H1 (cell line): Measurements from ENCODE around the gene DAW1. TPM values are rescaled to one million over a fixed set of nuclear protein-coding genes. Genes with fewer than 3 reads are reported as not detected.

Experiments
- CTCF ChIA-PET: fragments of 300-600 bp; sonication (Branson Sonifier 250); formaldehyde crosslinking; loops from one replicate; lab custom pipeline; 2021; ENCODE audit not compliant: partially characterized antibody; lab: Charles Lee
- POLR2A ChIA-PET: fragments of 300-600 bp; sonication (Branson Sonifier 250); formaldehyde crosslinking; loops from one replicate; lab custom pipeline; 2021; ENCODE audit warnings: inconsistent platforms; ENCODE audit not compliant: partially characterized antibody; lab: Charles Lee
- DNase-seq, 2 experiments: peaks; one replicate each; pipeline versions ENCODE4 v3.0.0 to v3.0.0-alpha.2; 2010 to 2022; ENCODE audit warnings: low spot score in 2 of 2, low read depth in 1 of 2, mixed read lengths in 1 of 2
- FAIRE-seq: peaks from 2 replicates; lab custom pipeline; 2011; peaks lifted over from hg19 to GRCh38; lab: Jason Lieb, UNC
- H2AFZ ChIP-seq: 2 replicates; pipeline ENCODE4 v1.8.1; 2012; ENCODE audit warnings: low read length, inconsistent platforms
- H2AK5ac ChIP-seq: 2 replicates; pipeline ENCODE4 v1.6.1; 2013; ENCODE audit warnings: low read depth, low read length
- H2BK120ac ChIP-seq: replicated peaks from 2 replicates; pipeline ENCODE3; 2013; ENCODE audit warnings: low read depth, low read length, inconsistent platforms
- H2BK12ac ChIP-seq: 2 replicates; pipeline ENCODE4 v1.6.1; 2013; ENCODE audit warnings: low read depth, low read length
- H2BK15ac ChIP-seq: 2 replicates; pipeline ENCODE4 v1.6.1; 2013; ENCODE audit warnings: low read length
- H2BK20ac ChIP-seq: 2 replicates; pipeline ENCODE4 v1.6.1; 2013; ENCODE audit warnings: low read length
- H2BK5ac ChIP-seq: 2 replicates; pipeline ENCODE4 v1.6.1; 2013; ENCODE audit warnings: low read depth, low read length
- H3K14ac ChIP-seq: 2 replicates; pipeline ENCODE4 v1.6.1; 2013; ENCODE audit warnings: inconsistent platforms; ENCODE audit not compliant: insufficient read length
- H3K18ac ChIP-seq: 2 replicates; pipeline ENCODE4 v1.6.1; 2013; ENCODE audit warnings: low read length; ENCODE audit errors: extremely low read depth
- H3K23ac ChIP-seq: 2 replicates; pipeline ENCODE4 v1.6.1; 2013; ENCODE audit warnings: inconsistent platforms; ENCODE audit not compliant: insufficient read length
- H3K23me2 ChIP-seq: 2 replicates; pipeline ENCODE4 v1.6.1; 2013; ENCODE audit warnings: low read depth, low read length
- H3K27ac ChIP-seq: 2 replicates; pipeline ENCODE4 v1.6.1; 2011; ENCODE audit warnings: low read depth, low read length, inconsistent platforms
- H3K27me3 ChIP-seq, 4 experiments: replicated peaks in 1 of 4; 1 replicate in 1 of 4; 2 replicates in 3 of 4; pipeline versions ENCODE4 v1.6.1 to v1.8.1; 2011 to 2013; ENCODE audit warnings: low read length in 3 of 4, mild to moderate bottlenecking in 3 of 4, inconsistent platforms in 2 of 4, mixed read lengths in 2 of 4, moderate library complexity in 1 of 4; ENCODE audit not compliant: control insufficient read depth in 3 of 4, insufficient read depth in 3 of 4; ENCODE audit errors: extremely low read depth in 1 of 4
- H3K36me3 ChIP-seq, 4 experiments: 2 replicates each; pipeline versions ENCODE4 v1.6.1 to v1.8.1; 2011 to 2013; ENCODE audit warnings: mild to moderate bottlenecking in 4 of 4, low read length in 3 of 4, moderate library complexity in 2 of 4, control low read depth in 1 of 4, inconsistent platforms in 1 of 4; ENCODE audit not compliant: insufficient read depth in 4 of 4, control insufficient read depth in 2 of 4
- H3K4ac ChIP-seq: replicated peaks from 2 replicates; pipeline ENCODE3; 2013; ENCODE audit warnings: low read length, low read depth, mixed read lengths, inconsistent platforms; ENCODE audit not compliant: insufficient read length
- H3K4me1 ChIP-seq, 4 experiments: replicated peaks in 1 of 4; 1 replicate in 1 of 4; 2 replicates in 3 of 4; pipeline versions ENCODE4 v1.6.1 to v1.8.1; 2011 to 2013; ENCODE audit warnings: low read length in 3 of 4, inconsistent platforms in 2 of 4, mixed read lengths in 1 of 4; ENCODE audit not compliant: insufficient read depth in 4 of 4, control insufficient read depth in 3 of 4
- H3K4me2 ChIP-seq, 2 experiments: 2 replicates each; pipeline versions ENCODE4 v1.6.1 to v1.8.1; 2011 to 2013; ENCODE audit warnings: low read depth in 2 of 2, low read length in 2 of 2, control low read depth in 1 of 2, inconsistent platforms in 1 of 2, mild to moderate bottlenecking in 1 of 2; ENCODE audit not compliant: insufficient read depth in 1 of 2
- H3K4me3 ChIP-seq, 4 experiments: fragments of 200-600, 300-600 bp in 1 of 4; sonication (generic), shearing (Covaris generic), sonication (Bioruptor Twin) in 1 of 4; 2 replicates each; pipeline versions ENCODE4 v1.5.1 to v1.8.1; 2011 to 2016; ENCODE audit warnings: low read length in 4 of 4, low read depth in 3 of 4, control low read depth in 2 of 4, inconsistent platforms in 2 of 4, mild to moderate bottlenecking in 2 of 4, mixed read lengths in 1 of 4, moderate library complexity in 1 of 4; ENCODE audit not compliant: insufficient read depth in 2 of 4; ENCODE audit errors: extremely low read depth in 1 of 4
- H3K56ac ChIP-seq: replicated peaks from 2 replicates; pipeline ENCODE3; 2013; ENCODE audit warnings: low read depth, mild to moderate bottlenecking, mixed read lengths, low read length, inconsistent platforms; ENCODE audit not compliant: insufficient read length
- H3K79me1 ChIP-seq: 2 replicates; pipeline ENCODE4 v1.6.1; 2013; ENCODE audit warnings: low read depth, low read length, control low read depth
- H3K79me2 ChIP-seq, 2 experiments: 2 replicates each; pipeline versions ENCODE4 v1.6.1 to v1.8.1; 2012 to 2013; ENCODE audit warnings: low read length in 2 of 2, mild to moderate bottlenecking in 2 of 2, inconsistent platforms in 1 of 2; ENCODE audit not compliant: insufficient read depth in 2 of 2, control insufficient read depth in 1 of 2
- H3K9ac ChIP-seq, 4 experiments: replicated peaks in 1 of 4; 1 replicate in 1 of 4; 2 replicates in 3 of 4; pipeline versions ENCODE4 v1.6.1 to v1.8.1; 2011 to 2013; ENCODE audit warnings: low read depth in 3 of 4, low read length in 3 of 4, control low read depth in 2 of 4, mild to moderate bottlenecking in 2 of 4, moderate library complexity in 2 of 4, inconsistent platforms in 1 of 4; ENCODE audit errors: extremely low read depth in 1 of 4
- H3K9me3 ChIP-seq, 2 experiments: 2 replicates each; pipeline versions ENCODE4 v1.6.1 to v1.8.1; 2012 to 2013; ENCODE audit warnings: mild to moderate bottlenecking in 2 of 2, moderate library complexity in 2 of 2, control low read depth in 1 of 2, inconsistent platforms in 1 of 2, low read depth in 1 of 2, low read length in 1 of 2, mixed read lengths in 1 of 2; ENCODE audit not compliant: insufficient read depth in 2 of 2
- H4K20me1 ChIP-seq, 2 experiments: replicated peaks in 1 of 2; 2 replicates each; pipeline versions ENCODE3 to v1.8.1; 2011 to 2013; ENCODE audit warnings: inconsistent platforms in 2 of 2, low read length in 2 of 2, mild to moderate bottlenecking in 1 of 2; ENCODE audit not compliant: insufficient read depth in 2 of 2, control insufficient read depth in 1 of 2
- H4K5ac ChIP-seq: 2 replicates; pipeline ENCODE4 v1.6.1; 2013; ENCODE audit warnings: low read length, low read depth, mixed read lengths, inconsistent platforms; ENCODE audit not compliant: insufficient read length
- H4K8ac ChIP-seq: 2 replicates; pipeline ENCODE4 v1.8.0; 2013; ENCODE audit warnings: mild to moderate bottlenecking, moderate library complexity, low read length, inconsistent platforms; ENCODE audit not compliant: insufficient read depth; ENCODE audit errors: extremely low read depth
- H4K91ac ChIP-seq: replicated peaks from 2 replicates; pipeline ENCODE3; 2013; ENCODE audit warnings: low read length, mixed read lengths, inconsistent platforms; ENCODE audit not compliant: insufficient read length
- CREB1 ChIP-seq: IDR thresholded peaks from 2 replicates; pipeline ENCODE4 v1.6.1; 2012; ENCODE audit warnings: inconsistent platforms
- FOSL1 ChIP-seq: IDR thresholded peaks from 2 replicates; pipeline ENCODE4 v1.6.1; 2011; ENCODE audit warnings: mild to moderate bottlenecking, low read depth, low read length, moderate library complexity; ENCODE audit not compliant: insufficient read depth
- NRF1 ChIP-seq: IDR thresholded peaks from 2 replicates; pipeline ENCODE4 v1.6.1; 2011; ENCODE audit warnings: mild to moderate bottlenecking, low read depth, low read length, improper control_type of control experiment
- POU5F1 ChIP-seq: IDR thresholded peaks from 2 replicates; pipeline ENCODE4 v1.6.1; 2011; ENCODE audit warnings: low read depth, mild to moderate bottlenecking, low read length, moderate library complexity
- SIRT6 ChIP-seq: IDR thresholded peaks from one replicate; pipeline ENCODE4 v1.7.1; 2012; ENCODE audit warnings: low read length, inconsistent platforms
- SRF ChIP-seq: IDR thresholded peaks from 2 replicates; pipeline ENCODE4 v1.6.1; 2011; ENCODE audit warnings: mild to moderate bottlenecking, low read depth, low read length, moderate library complexity
- TAF7 ChIP-seq: optimal IDR thresholded peaks from 2 replicates; pipeline ENCODE3; 2011; ENCODE audit warnings: low read depth, mild to moderate bottlenecking, inconsistent platforms, low read length, moderate library complexity, borderline replicate concordance
- TEAD4 ChIP-seq: IDR thresholded peaks from 2 replicates; pipeline ENCODE4 v1.6.1; 2012; ENCODE audit warnings: low read depth, low read length, inconsistent platforms, mixed read lengths
- WGBS, 2 experiments: shearing (Covaris generic) in 1 of 2; methylation state at CpG; one replicate each; pipeline versions ENCODE4 v1.1.6 to v1.1.7; 2013 to 2015; ENCODE audit warnings: low lambda C conversion rate in 2 of 2, mixed read lengths in 2 of 2, inconsistent platforms in 1 of 2, low coverage in 1 of 2, missing lambda C conversion rate in 1 of 2; ENCODE audit not compliant: insufficient replicate concordance in 2 of 2, insufficient coverage in 1 of 2, insufficient read length in 1 of 2; ENCODE audit errors: extremely low coverage in 1 of 2, missing lambda C conversion rate in 1 of 2; 5-methylcytosine and 5-hydroxymethylcytosine counted together
- polyA plus RNA-seq, 7 experiments: library from polyadenylated mRNA; depleted of rRNA in 3 of 7; stranded (reverse) in 5 of 7; unstranded in 2 of 7; fragments of >200 nt in 5 of 7; fragments of 200-250 nt in 2 of 7; gene quantifications; 1 replicate in 5 of 7; 2 replicates in 1 of 7; 4 replicates in 1 of 7; pipeline versions ENCODE4 v1.2.1 to v1.2.3, GENCODE V29; 2011 to 2013; ENCODE audit warnings: missing spikeins in 2 of 7, mixed read lengths in 2 of 7
- total RNA-seq: library from RNA; stranded (reverse); fragmentation: NEBNext Ultra II Directional; extraction: Animal tissue kit (Norgen Biotek cat#: 25700); gene quantifications from 2 replicates; pipeline ENCODE4 v1.2.1, GENCODE V29; 2021

Gene DAW1
- total and polyA plus RNA-seq, 2 of the 8 experiments (the other 6 are each of a cell fraction or from before 2014, with no cell fraction given): 0.44 to 1.4 TPM

DNA sequence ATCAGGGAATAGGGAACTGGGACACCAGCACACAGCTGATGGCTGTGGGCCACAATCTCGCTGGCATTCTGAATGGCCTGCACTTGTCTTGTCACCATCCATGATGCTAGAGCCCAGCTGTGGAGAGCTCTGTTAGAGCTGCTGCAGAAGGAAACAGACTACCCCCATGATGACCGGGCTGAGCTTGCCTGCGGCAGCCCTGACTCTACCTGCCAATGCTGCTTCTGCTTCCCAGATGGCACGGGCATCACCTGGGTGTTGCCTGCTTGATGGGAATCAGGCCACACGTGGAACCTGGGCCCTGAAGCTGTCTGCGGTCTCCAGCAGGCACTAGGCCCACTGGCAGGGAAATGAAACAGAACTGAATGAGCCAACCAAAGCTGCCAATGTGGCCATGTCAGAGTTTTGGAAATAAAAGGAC, 11.2 kb upstream of the DAW1 start:
- no peaks in the 10 kb centered on the region for H3K79me2 ChIP-seq
- FAIRE-seq: no peak
- POLR2A ChIA-PET: no interaction called here
- no peak overlapping the region for H3K27ac ChIP-seq
- no peaks in the 10 kb centered on the region for H3K27me3 ChIP-seq
- H2BK120ac ChIP-seq: no peak overlapping the region
- H4K8ac ChIP-seq: no peak overlapping the region
- CTCF ChIA-PET: interaction anchor here (0.6 to 6.0 kb wide), 13 partner anchors 12 to 652 kb away, joined by 3 to 58 read pairs (median 4); partner anchors contain the start of genes DAW1 and SCYGR8
- 0 out of 2 replicates have a peak overlapping the region, but pooled peaks have one; percentile 23 for H2AFZ ChIP-seq
- H3K4me1 ChIP-seq: peaks cover 3 to 11% (median 5%) of the 10 kb centered on the region in 4 experiments; a peak in 6 of 7 replicates
- no peak for DNase-seq
- no peak overlapping the region for H2BK12ac ChIP-seq
- no peak overlapping the region for H4K5ac ChIP-seq
- H3K56ac ChIP-seq: no peak overlapping the region
- no peak overlapping the region for H2AK5ac ChIP-seq
- no peak overlapping the region for H2BK15ac ChIP-seq
- H3K79me1 ChIP-seq: no peaks in the 10 kb centered on the region
- H2BK5ac ChIP-seq: no peak overlapping the region
- H3K23me2 ChIP-seq: no peaks in the 10 kb centered on the region
- H3K4ac ChIP-seq: no peak overlapping the region
- H3K9me3 ChIP-seq: no peaks in the 10 kb centered on the region
- H3K14ac ChIP-seq: no peak overlapping the region
- no peak overlapping the region for H3K23ac ChIP-seq
- no peak overlapping the region for H2BK20ac ChIP-seq
- no peak overlapping the region for H3K9ac ChIP-seq
- no peak overlapping the region for H3K4me2 ChIP-seq
- TF ChIP-seq SRF (no peak), TEAD4 (no peak), SIRT6 (no peak), FOSL1 (no peak), NRF1 (no peak), CREB1 (no peak), POU5F1 (no peak), TAF7 (no peak)
- no peak overlapping the region for H3K4me3 ChIP-seq
- 91% methylated on average over 6 of the region's 6 CpGs; no CpG with 5 or more reads in 1 of the 2 experiments for WGBS, 2 experiments
- no peaks in the 10 kb centered on the region for H3K36me3 ChIP-seq
- no peak overlapping the region for H4K91ac ChIP-seq
- H3K18ac ChIP-seq: no peak overlapping the region
- no peaks in the 10 kb centered on the region for H4K20me1 ChIP-seq
